G401 (cell line): ENCODE measurements around the gene RIMBP2. TPM values are rescaled to one million over a fixed set of nuclear protein-coding genes. Genes with fewer than 3 reads are reported as not detected.
A peak's percentile ranks its signal among the peaks of the same experiment; 100 is the strongest.

Experiments used
- DNase-seq: peaks from one replicate; pipeline ENCODE4 v3.0.0-alpha.2; 2015; ENCODE audit warnings: low spot score
- in situ Hi-C: cut with HindIII; loops from 2 replicates; pipeline ENCODE4 v1.10.0; 2016; ENCODE audit warnings: low sequenced_read_pairs, mixed read lengths
- total RNA-seq: library from RNA; depleted of rRNA; stranded (reverse); fragments of >200 nt; shearing (Covaris generic); gene quantifications from 2 replicates; pipeline ENCODE4 v1.2.3, GENCODE V29; 2014

RIMBP2 gene
- total RNA-seq, 1 experiment from 2014 or later, result 75.3 TPM

GRCh38 chr12:130642856-130643255, 73.2 kb downstream of the RIMBP2 start:
- in situ Hi-C loops, result no loop called here

GRCh38 chr12:130641533-130642184, 74.4 kb downstream of the RIMBP2 start:
- in situ Hi-C loops, result no loop called here

More at GRCh38 chr12:130642856-130643255, 73.2 kb downstream of the RIMBP2 start:
- DNase-seq, result no peak

GRCh38 chr12:130640901-130641300, 75.2 kb downstream of the RIMBP2 start:
- DNase-seq, result no peak
- in situ Hi-C loops, result no loop called here

More at GRCh38 chr12:130641533-130642184, 74.4 kb downstream of the RIMBP2 start:
- no peak for DNase-seq

GRCh38 chr12:130640496-130640895, 75.6 kb downstream of the RIMBP2 start:
- in situ Hi-C loops, result no loop called here
- no peak for DNase-seq

- DNase-seq, result no peak
- in situ Hi-C loops, result no loop called here
Measured at GRCh38 chr12:130639476-130640424, 76.3 kb downstream of the RIMBP2 start.

GRCh38 chr12:130636370-130636769, 79.7 kb downstream of the RIMBP2 start:
- in situ Hi-C loops, result no loop called here
- no peak for DNase-seq

GRCh38 chr12:130634866-130635265, 81.2 kb downstream of the RIMBP2 start:
- in situ Hi-C loops, result no loop called here

GRCh38 chr12:130633771-130634170, 82.3 kb downstream of the RIMBP2 start:
- in situ Hi-C loops, result no loop called here
- DNase-seq, result peak; percentile 19

More at GRCh38 chr12:130634866-130635265, 81.2 kb downstream of the RIMBP2 start:
- DNase-seq, result no peak

- in situ Hi-C loops, result no loop called here
- DNase-seq, result no peak
Measured at GRCh38 chr12:130632642-130633041, 83.5 kb downstream of the RIMBP2 start.

GRCh38 chr12:130628304-130628703, 87.8 kb downstream of the RIMBP2 start:
- in situ Hi-C loops, result no loop called here
- DNase-seq, result no peak

- in situ Hi-C loops, result no loop called here
- no peak for DNase-seq
Measured at GRCh38 chr12:130627175-130627574, 88.9 kb downstream of the RIMBP2 start.

- in situ Hi-C loops, result no loop called here
- no peak for DNase-seq
Measured at GRCh38 chr12:130626601-130627000, 89.5 kb downstream of the RIMBP2 start.

- DNase-seq, result no peak
- in situ Hi-C loops, result no loop called here
Measured at GRCh38 chr12:130625201-130625600, 90.9 kb downstream of the RIMBP2 start.

- in situ Hi-C loops, result no loop called here
Measured at GRCh38 chr12:130622803-130623202, 93.3 kb downstream of the RIMBP2 start.

GRCh38 chr12:130621696-130622298, 94.3 kb downstream of the RIMBP2 start:
- DNase-seq, result no peak
- in situ Hi-C loops, result no loop called here

More at GRCh38 chr12:130622803-130623202, 93.3 kb downstream of the RIMBP2 start:
- DNase-seq, result no peak

- no peak for DNase-seq
- in situ Hi-C loops, result no loop called here
Measured at GRCh38 chr12:130620756-130621155, 95.3 kb downstream of the RIMBP2 start.

- in situ Hi-C loops, result no loop called here
- no peak for DNase-seq
Measured at GRCh38 chr12:130620281-130620680, 95.8 kb downstream of the RIMBP2 start.

GRCh38 chr12:130619385-130620001, 96.6 kb downstream of the RIMBP2 start:
- in situ Hi-C loops, result no loop called here
- DNase-seq, result no peak

- in situ Hi-C loops, result no loop called here
- no peak for DNase-seq
Measured at GRCh38 chr12:130617219-130617618, 98.9 kb downstream of the RIMBP2 start.
